NCI-H82 (cell line): ENCODE results near the gene SLC7A4.

Source experiments
- DNase-seq: peaks from one replicate; lab custom pipeline; 2025; lab: John Stamatoyannopoulos, UW

SLC7A4 gene

GRCh38 chr22:20986365-20986764 lies 46.0 kb downstream of the SLC7A4 start:
- DNase-seq = no peak

- DNase-seq = no peak
Measured at GRCh38 chr22:20985720-20986119, 46.6 kb downstream of the SLC7A4 start.

GRCh38 chr22:20983081-20983771 lies 49.1 kb downstream of the SLC7A4 start:
- DNase-seq = no peak

- DNase-seq = no peak
Measured at GRCh38 chr22:20982563-20982882, 49.8 kb downstream of the SLC7A4 start.

GRCh38 chr22:20981787-20982562 lies 50.4 kb downstream of the SLC7A4 start, which contains the start of gene LZTR1:
Gene LZTR1 (plus strand): TSS chr22:20982297. CDS start chr22:20982372, 75 bp downstream.
- peak; percentile 81 for DNase-seq

GRCh38 chr22:20980938-20981722 lies 51.2 kb downstream of the SLC7A4 start:
- no peak for DNase-seq

GRCh38 chr22:20980523-20980922 lies 51.8 kb downstream of the SLC7A4 start:
- DNase-seq = no peak

- DNase-seq = no peak
Measured at GRCh38 chr22:20979940-20980453, 52.4 kb downstream of the SLC7A4 start.

GRCh38 chr22:20979243-20979809 lies 53.0 kb downstream of the SLC7A4 start:
- DNase-seq = peak; percentile 47
